AG09309 (cell line): ENCODE measurements around the gene CD151.

ENCODE experiments used
- DNase-seq: peaks from one replicate; pipeline ENCODE4 v3.0.0-alpha.2; 2010; ENCODE audit warnings: low read depth
- H3K4me3 ChIP-seq: 2 replicates; pipeline ENCODE4 v1.5.1; 2011; ENCODE audit warnings: mild to moderate bottlenecking, low read depth, low read length, moderate library complexity; ENCODE audit not compliant: control insufficient read depth
- CTCF ChIP-seq: IDR thresholded peaks from 2 replicates; pipeline ENCODE4 v1.5.1; 2011; ENCODE audit warnings: mild to moderate bottlenecking, low read depth, low read length, inconsistent platforms; ENCODE audit not compliant: insufficient read depth, control insufficient read depth; ENCODE audit errors: missing control alignments

CD151 gene

DNA sequence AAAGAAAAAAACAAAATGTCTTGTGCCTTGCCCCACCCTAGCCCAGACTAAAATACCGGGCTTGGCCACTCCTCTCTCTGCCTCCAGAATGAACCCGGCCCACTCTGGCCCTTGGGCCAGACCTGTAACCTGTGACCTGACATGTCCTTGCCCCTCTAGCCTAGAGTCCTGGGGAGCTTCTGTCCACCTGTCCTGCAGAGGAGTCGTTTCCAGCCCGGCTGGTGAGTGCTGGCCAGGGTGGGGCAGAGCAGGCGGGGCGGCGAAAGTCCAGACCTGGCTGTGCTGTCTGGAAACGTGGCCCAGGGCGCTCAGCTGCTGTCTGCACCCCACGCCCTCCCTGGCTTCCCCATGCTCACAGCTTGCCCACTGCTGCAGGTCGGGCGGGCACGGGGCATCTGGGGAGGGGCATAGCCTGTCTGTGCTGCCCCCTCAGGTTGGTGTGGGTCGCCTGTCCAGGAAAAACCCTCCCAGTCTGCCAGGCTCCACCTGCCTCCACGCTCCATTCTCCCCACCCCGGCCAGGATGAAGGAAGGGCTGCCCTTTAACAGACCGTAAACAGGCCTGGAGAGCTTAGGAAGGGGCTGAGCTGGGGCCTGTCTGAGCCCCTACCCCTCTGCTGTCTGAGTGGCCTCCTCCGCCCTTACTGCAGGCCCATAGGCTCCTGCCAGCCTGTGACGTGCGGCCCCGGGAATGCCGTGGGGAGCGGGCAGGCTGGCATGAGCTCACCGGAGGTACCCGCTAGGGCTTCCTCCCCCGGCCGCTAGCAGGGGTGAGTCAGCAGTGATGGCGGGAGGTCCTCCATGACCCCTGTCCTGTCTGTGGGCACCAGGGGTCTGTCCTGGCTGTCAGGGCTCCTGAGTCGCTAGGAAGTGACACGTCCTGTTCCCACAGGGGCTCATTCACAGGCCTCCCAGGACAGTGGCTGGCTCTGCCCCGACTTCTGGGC, 1.9 kb downstream of the CD151 start:
- H3K4me3 ChIP-seq, result peak overlapping the region; percentile 63
- DNase-seq, result no peak
- no peak for TF ChIP-seq CTCF

- no peak for TF ChIP-seq CTCF
- H3K4me3 ChIP-seq, result no peak overlapping the region
- no peak for DNase-seq
These were observed 3.5 kb downstream of the CD151 start for GRCh38 chr11:836274-836673.

- DNase-seq, result no peak
- TF ChIP-seq CTCF, result no peak
- no peak overlapping the region for H3K4me3 ChIP-seq
These were observed 3.9 kb downstream of the CD151 start for GRCh38 chr11:836700-837099.

DNA sequence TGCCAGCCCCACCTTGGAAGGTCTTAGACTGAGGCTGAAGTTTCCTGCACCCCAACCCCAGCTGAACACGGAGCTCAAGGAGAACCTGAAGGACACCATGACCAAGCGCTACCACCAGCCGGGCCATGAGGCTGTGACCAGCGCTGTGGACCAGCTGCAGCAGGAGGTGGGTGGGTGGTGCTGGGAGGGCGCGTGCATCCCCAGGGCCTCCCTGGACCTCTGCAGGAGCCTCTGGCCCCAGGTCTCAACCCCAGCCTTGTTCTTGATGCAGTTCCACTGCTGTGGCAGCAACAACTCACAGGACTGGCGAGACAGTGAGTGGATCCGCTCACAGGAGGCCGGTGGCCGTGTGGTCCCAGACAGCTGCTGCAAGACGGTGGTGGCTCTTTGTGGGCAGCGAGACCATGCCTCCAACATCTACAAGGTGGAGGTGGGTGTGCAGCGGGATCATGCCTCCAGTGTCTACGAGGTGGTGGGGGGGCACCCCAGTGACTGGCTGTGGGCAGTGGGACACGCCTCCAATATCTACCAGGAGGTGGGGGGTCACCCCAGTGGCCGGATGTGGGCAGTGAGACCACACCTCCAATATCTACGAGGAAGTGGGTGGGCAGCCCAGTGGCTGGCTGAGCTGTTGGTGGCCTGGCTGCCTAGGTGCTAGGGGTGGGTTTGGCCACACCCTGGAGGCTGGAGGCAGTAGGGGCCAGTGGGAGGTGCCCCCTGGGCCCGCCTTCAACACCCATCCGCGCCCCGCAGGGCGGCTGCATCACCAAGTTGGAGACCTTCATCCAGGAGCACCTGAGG, 4.6 kb downstream of the CD151 start:
- H3K4me3 ChIP-seq, result no peak overlapping the region
- no peak for DNase-seq
- no peak for TF ChIP-seq CTCF

- DNase-seq, result no peak
These were observed 5.2 kb downstream of the CD151 start for GRCh38 chr11:837990-838307.

More at GRCh38 chr11:837990-838307, 5.2 kb downstream of the CD151 start:
- H3K4me3 ChIP-seq, result no peak overlapping the region
- no peak for TF ChIP-seq CTCF
